CD14-positive monocyte (primary cell): ENCODE results near the gene ZNF267. TPM values are rescaled to one million over a fixed set of nuclear protein-coding genes. Genes with fewer than 3 reads are reported as not detected.

Experiments
- DNase-seq, 3 donors: peaks; one replicate each; pipeline ENCODE4 v3.0.0-alpha.2; 2011 to 2022
- H2AFZ ChIP-seq: 2 replicates; pipeline ENCODE4 v1.6.0; 2012; ENCODE audit warnings: mild to moderate bottlenecking, low read depth, low read length, inconsistent platforms; ENCODE audit not compliant: insufficient read depth, poor library complexity, severe bottlenecking
- H3K27ac ChIP-seq, 2 donors: 1 replicate in 1 of 2; 2 replicates in 1 of 2; pipeline ENCODE4 v1.5.1; 2012 to 2013; ENCODE audit warnings: low read length in 2 of 2, control low read depth in 1 of 2, inconsistent platforms in 1 of 2, low read depth in 1 of 2, mild to moderate bottlenecking in 1 of 2
- H3K27me3 ChIP-seq, 2 donors: one replicate each; pipeline versions ENCODE4 v1.6.0 to v1.6.1; 2011 to 2013; ENCODE audit warnings: low read length in 2 of 2; ENCODE audit not compliant: control insufficient read depth in 2 of 2, insufficient read depth in 2 of 2
- H3K36me3 ChIP-seq, 2 donors: replicated peaks in 1 of 2; 1 replicate in 1 of 2; 2 replicates in 1 of 2; pipeline versions ENCODE4 v1.5.1 to v1.6.1; 2012 to 2013; ENCODE audit warnings: low read length in 2 of 2, control low read depth in 1 of 2, inconsistent platforms in 1 of 2, mild to moderate bottlenecking in 1 of 2; ENCODE audit not compliant: insufficient read depth in 2 of 2, control insufficient read depth in 1 of 2
- H3K4me1 ChIP-seq, 2 donors: 1 replicate in 1 of 2; 2 replicates in 1 of 2; pipeline versions ENCODE4 v1.5.1 to v1.6.1; 2012 to 2013; ENCODE audit warnings: low read length in 2 of 2, control low read depth in 1 of 2, inconsistent platforms in 1 of 2, mild to moderate bottlenecking in 1 of 2, moderate library complexity in 1 of 2; ENCODE audit not compliant: insufficient read depth in 2 of 2, control insufficient read depth in 1 of 2
- H3K4me2 ChIP-seq: replicated peaks from 2 replicates; pipeline ENCODE3; 2012; ENCODE audit warnings: low read length, moderate library complexity, mild to moderate bottlenecking; ENCODE audit not compliant: poor library complexity, severe bottlenecking; ENCODE audit errors: extremely low read depth
- H3K4me3 ChIP-seq, 3 experiments: fragments of 200-600 bp in 1 of 3; sonication (generic) in 1 of 3; replicated peaks in 1 of 3; 1 replicate in 2 of 3; 2 replicates in 1 of 3; pipeline ENCODE4 v1.5.1; 2011 to 2013; ENCODE audit warnings: low read length in 3 of 3, mild to moderate bottlenecking in 3 of 3, control low read depth in 2 of 3, low read depth in 2 of 3, inconsistent platforms in 1 of 3, moderate library complexity in 1 of 3
- H3K79me2 ChIP-seq: 2 replicates; pipeline ENCODE4 v1.6.0; 2012; ENCODE audit warnings: mild to moderate bottlenecking, control low read depth, inconsistent platforms, low read length, moderate library complexity; ENCODE audit not compliant: insufficient read depth
- H3K9ac ChIP-seq: 2 replicates; pipeline ENCODE4 v1.6.0; 2017; ENCODE audit warnings: low read length, mild to moderate bottlenecking; ENCODE audit not compliant: insufficient read depth, poor library complexity, severe bottlenecking
- H3K9me3 ChIP-seq, 2 donors: replicated peaks in 1 of 2; 1 replicate in 1 of 2; 2 replicates in 1 of 2; pipeline versions ENCODE4 v1.5.1 to v1.6.1; 2012 to 2013; ENCODE audit warnings: low read length in 2 of 2, control low read depth in 1 of 2; ENCODE audit not compliant: control insufficient read depth in 1 of 2, insufficient read depth in 1 of 2
- H4K20me1 ChIP-seq: 2 replicates; pipeline ENCODE4 v1.6.0; 2012; ENCODE audit warnings: mild to moderate bottlenecking, low read length, control low read depth, moderate library complexity; ENCODE audit not compliant: insufficient read depth
- H3K27ac Mint-ChIP-seq, 7 donors: one replicate each; pipeline ENCODE4 v1.8.0; 2020; ENCODE audit warnings: mild to moderate bottlenecking in 7 of 7, mixed read lengths in 7 of 7, moderate library complexity in 6 of 7, inconsistent platforms in 2 of 7
- H3K27me3 Mint-ChIP-seq, 3 donors: one replicate each; pipeline ENCODE4 v1.8.0; 2021 to 2022; ENCODE audit warnings: low read depth in 3 of 3, mild to moderate bottlenecking in 3 of 3, mixed read lengths in 3 of 3, moderate library complexity in 3 of 3, inconsistent platforms in 1 of 3
- H3K36me3 Mint-ChIP-seq, 2 donors: one replicate each; pipeline ENCODE4 v1.8.0; 2020; ENCODE audit warnings: mixed read lengths in 2 of 2, inconsistent platforms in 1 of 2, mild to moderate bottlenecking in 1 of 2
- H3K4me1 Mint-ChIP-seq: one replicate; pipeline ENCODE4 v1.8.0; 2020; ENCODE audit warnings: mild to moderate bottlenecking, mixed read lengths
- H3K4me3 Mint-ChIP-seq, 2 donors: one replicate each; pipeline ENCODE4 v1.8.0; 2020; ENCODE audit warnings: mild to moderate bottlenecking in 2 of 2, mixed read lengths in 2 of 2, moderate library complexity in 1 of 2
- H3K9me3 Mint-ChIP-seq, 7 donors: one replicate each; pipeline ENCODE4 v1.8.0; 2020 to 2022; ENCODE audit warnings: mixed read lengths in 7 of 7, mild to moderate bottlenecking in 6 of 7, moderate library complexity in 6 of 7, inconsistent platforms in 2 of 7
- CTCF ChIP-seq: fragments of 200-600 bp; IDR thresholded peaks from one replicate; pipeline ENCODE4 v1.8.0; 2022; ENCODE audit warnings: antibody characterized with exemption, mild to moderate bottlenecking
- WGBS: methylation state at CpG from one replicate; pipeline ENCODE4 v1.1.5; 2013; ENCODE audit warnings: missing lambda C conversion rate; ENCODE audit not compliant: insufficient coverage; 5-methylcytosine and 5-hydroxymethylcytosine counted together
- intact Hi-C, 2 donors: fragments of 100-400 bp; cut with micrococcal nuclease; formaldehyde crosslinking; loops; one replicate each; pipeline versions ENCODE4 v1.15.0 to v1.15.1; 2023
- polyA plus RNA-seq, 3 donors: library from polyadenylated mRNA; depleted of rRNA in 1 of 3; unstranded in 2 of 3; stranded (reverse) in 1 of 3; fragments of 300-500 nt in 2 of 3; fragments of >200 nt in 1 of 3; fragmentation: Illumina TruSeq in 2 of 3; gene quantifications; 1 replicate in 2 of 3; 2 replicates in 1 of 3; pipeline ENCODE4 v1.2.3, GENCODE V29; 2012 to 2021

Gene ZNF267
- polyA plus RNA-seq, 3 donors: 13.5 to 23.8 (median 18.0) TPM

DNA sequence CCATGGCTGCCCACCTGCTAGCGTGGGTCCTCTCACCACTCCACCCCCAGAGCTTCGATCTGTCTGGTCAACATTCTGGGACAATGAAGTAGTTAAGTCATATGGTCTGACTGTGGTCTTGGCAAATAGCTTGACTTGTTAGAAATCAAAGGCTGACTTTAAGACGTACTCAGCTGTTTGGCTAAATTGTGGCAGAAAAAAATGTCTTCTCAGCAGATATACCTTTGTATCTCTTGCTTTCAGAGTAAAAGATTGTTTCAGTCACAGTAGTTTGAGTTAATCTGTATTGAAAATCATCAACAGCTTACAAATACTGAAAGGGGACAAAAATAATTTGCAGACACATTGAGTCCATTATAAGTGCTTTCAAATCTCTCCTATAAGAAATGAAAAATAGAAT, 2.1 kb upstream of the ZNF267 start:
- H3K27ac Mint-ChIP-seq: peak overlapping the region in 4 of 7 donors; percentile 25 to 97 (median 30)
- Histone ChIP-seq H3K4me1 (peaks cover 48 to 67% of the 10 kb centered on the region in 2 donors), H3K27me3 (no peaks in the 10 kb centered on the region), H4K20me1 (peaks cover 7% of the 10 kb centered on the region), H3K4me2 (no peak overlapping the region), H3K79me2 (peaks cover 50% of the 10 kb centered on the region), H3K9me3 (no peaks in the 10 kb centered on the region), H2AFZ (no peak overlapping the region), H3K9ac (no peak overlapping the region), H3K27ac (no peak overlapping the region), H3K4me3 (no peak overlapping the region), H3K36me3 (peaks cover 2 to 4% of the 10 kb centered on the region in 2 donors)
- no peak for DNase-seq
- peaks cover 16 to 20% of the 10 kb centered on the region in 2 donors for H3K36me3 Mint-ChIP-seq
- H3K4me1 Mint-ChIP-seq: peaks cover 57% of the 10 kb centered on the region
- H3K27me3 Mint-ChIP-seq: no peaks in the 10 kb centered on the region
- H3K9me3 Mint-ChIP-seq: peaks cover 0 to 10% (median under 1%) of the 10 kb centered on the region in 7 donors
- TF ChIP-seq CTCF: no peak
- no peak overlapping the region for H3K4me3 Mint-ChIP-seq
- WGBS: no CpG with 5 or more reads among the region's 3 CpGs
- intact Hi-C loops: loop anchor here in 1 of 2 donors (5.0 to 10.0 kb wide), 2 partner anchors 519 to 757 kb away; partner anchors contain the start of gene KAT8

DNA sequence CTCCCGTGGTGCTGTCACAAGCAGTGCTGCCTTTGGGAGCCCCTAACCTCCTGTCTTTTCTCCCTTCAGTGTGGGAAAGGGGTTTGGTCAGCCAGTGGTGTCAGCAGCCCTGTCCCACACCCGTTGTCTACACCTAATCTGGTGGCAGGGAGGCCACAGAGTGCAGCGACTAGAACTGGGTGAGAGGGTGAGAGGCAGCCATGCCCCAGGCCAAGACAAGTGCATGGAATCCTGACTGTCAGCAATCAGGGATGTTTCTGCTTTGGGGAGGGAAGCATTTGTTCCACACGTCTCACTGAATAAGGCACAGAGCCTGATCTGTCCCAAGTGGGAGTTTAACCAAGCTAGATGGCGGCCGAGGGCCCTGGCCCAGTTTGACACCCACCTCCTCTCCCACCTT, 1.4 kb upstream of the ZNF267 start:
- no peaks in the 10 kb centered on the region for H3K27me3 ChIP-seq
- H3K4me1 ChIP-seq: peaks cover 55 to 74% of the 10 kb centered on the region in 2 donors
- WGBS: 96% methylated on average over 3 of the region's 6 CpGs
- Mint-ChIP-seq H3K4me1 (peaks cover 64% of the 10 kb centered on the region), H3K27ac (peak overlapping the region in 4 of 7 donors; percentile 32 to 99 (median 80)), H3K4me3 (peak overlapping the region in 1 of 2 donors; percentile 45), H3K9me3 (peaks cover 0 to 10% (median 2%) of the 10 kb centered on the region in 7 donors), H3K27me3 (no peaks in the 10 kb centered on the region), H3K36me3 (peaks cover 19 to 25% of the 10 kb centered on the region in 2 donors)
- no peaks in the 10 kb centered on the region for H3K9me3 ChIP-seq
- H3K4me2 ChIP-seq: no peak overlapping the region
- H4K20me1 ChIP-seq: peaks cover 14% of the 10 kb centered on the region
- no peak overlapping the region for H3K4me3 ChIP-seq
- DNase-seq: no peak
- TF ChIP-seq CTCF: no peak
- H3K9ac ChIP-seq: no peak overlapping the region
- no peak overlapping the region for H3K27ac ChIP-seq
- H3K79me2 ChIP-seq: peaks cover 57% of the 10 kb centered on the region
- H3K36me3 ChIP-seq: peaks cover 2 to 6% of the 10 kb centered on the region in 2 donors
- no peak overlapping the region for H2AFZ ChIP-seq
- intact Hi-C loops: loop anchor here in 1 of 2 donors (5.0 to 10.0 kb wide), 2 partner anchors 520 to 757 kb away; partner anchors contain the start of gene KAT8
